H1 (cell line): ENCODE measurements around the gene METTL6.

Experiments used
- EZH2 ChIP-seq: fragments of 200-600 bp; sonication (generic); IDR thresholded peaks from 2 replicates; pipeline ENCODE4 v1.7.1; 2012; ENCODE audit warnings: low read depth, mild to moderate bottlenecking, moderate library complexity, low read length, inconsistent platforms; ENCODE audit not compliant: severe bottlenecking
- FOSL1 ChIP-seq: IDR thresholded peaks from 2 replicates; pipeline ENCODE4 v1.6.1; 2011; ENCODE audit warnings: mild to moderate bottlenecking, low read depth, low read length, moderate library complexity; ENCODE audit not compliant: insufficient read depth
- TF ChIP-seq, protein P1 (sequence below): IDR thresholded peaks from 2 replicates; pipeline ENCODE4 v1.6.1; 2011; ENCODE audit warnings: low read length, improper control_type of control experiment

GRCh38 chr3:15470849-15471248, 43.5 kb upstream of the METTL6 start:
- TF ChIP-seq FOSL1, result no peak
- TF ChIP-seq EZH2, result no peak
- TF ChIP-seq, protein P1, sequence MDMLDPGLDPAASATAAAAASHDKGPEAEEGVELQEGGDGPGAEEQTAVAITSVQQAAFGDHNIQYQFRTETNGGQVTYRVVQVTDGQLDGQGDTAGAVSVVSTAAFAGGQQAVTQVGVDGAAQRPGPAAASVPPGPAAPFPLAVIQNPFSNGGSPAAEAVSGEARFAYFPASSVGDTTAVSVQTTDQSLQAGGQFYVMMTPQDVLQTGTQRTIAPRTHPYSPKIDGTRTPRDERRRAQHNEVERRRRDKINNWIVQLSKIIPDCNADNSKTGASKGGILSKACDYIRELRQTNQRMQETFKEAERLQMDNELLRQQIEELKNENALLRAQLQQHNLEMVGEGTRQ, result no peak
